Activated CD4-positive, alpha-beta T cell treated with anti-CD3 and anti-CD28 coated beads, Interleukin-2, amount 50 U/mL, for 16 hours (primary cell): ENCODE data around the gene PLEKHH3.
A peak's percentile ranks its signal among the peaks of the same experiment; 100 is the strongest.

ENCODE experiments used
- DNase-seq: peaks from one replicate; pipeline ENCODE4 v3.0.0-alpha.2; 2020

The PLEKHH3 gene

GRCh38 chr17:42684929-42685556 is 8.2 kb upstream of the PLEKHH3 start:
- DNase-seq: no peak

- DNase-seq: no peak
Observed at GRCh38 chr17:42683407-42684034, 6.7 kb upstream of the PLEKHH3 start.

- DNase-seq: no peak
Observed at GRCh38 chr17:42682722-42683403, 6.1 kb upstream of the PLEKHH3 start.

- DNase-seq: no peak
Observed at GRCh38 chr17:42681976-42682721, 5.4 kb upstream of the PLEKHH3 start, which contains the start of gene CNTNAP1. Gene CNTNAP1 (plus strand): TSS chr17:42682531. CDS start chr17:42682830, 299 bp downstream.

GRCh38 chr17:42680331-42680808 is 3.6 kb upstream of the PLEKHH3 start:
- no peak for DNase-seq

GRCh38 chr17:42679492-42680330 is 2.9 kb upstream of the PLEKHH3 start:
- peak; percentile 79 for DNase-seq

- DNase-seq: peak; percentile 70
Observed at GRCh38 chr17:42678951-42679491, 2.2 kb upstream of the PLEKHH3 start.

- DNase-seq: peak; percentile 74
Observed at GRCh38 chr17:42677921-42678781, 1.4 kb upstream of the PLEKHH3 start.

GRCh38 chr17:42677012-42677857 is 441 bp upstream of the PLEKHH3 start:
- peak; percentile 99 for DNase-seq

GRCh38 chr17:42675965-42676423 is 800 bp downstream of the PLEKHH3 start:
- no peak for DNase-seq

GRCh38 chr17:42675348-42675964 is 1.3 kb downstream of the PLEKHH3 start:
- DNase-seq: no peak

GRCh38 chr17:42674755-42675347 is 1.9 kb downstream of the PLEKHH3 start:
- no peak for DNase-seq

GRCh38 chr17:42673885-42674754 is 2.7 kb downstream of the PLEKHH3 start:
- DNase-seq: no peak

- DNase-seq: no peak
Observed at GRCh38 chr17:42673266-42673884, 3.4 kb downstream of the PLEKHH3 start.

- DNase-seq: no peak
Observed at GRCh38 chr17:42672038-42672437, 4.8 kb downstream of the PLEKHH3 start.

- DNase-seq: no peak
Observed at GRCh38 chr17:42670789-42671657, 5.8 kb downstream of the PLEKHH3 start.
